ENCODE results near the gene CEL. TPM values are rescaled to one million over a fixed set of nuclear protein-coding genes. Genes with fewer than 3 reads are reported as not detected.
"Not testable (repeated sequence)": the region's sequence is repeated elsewhere in the genome, so short reads cannot be mapped to it uniquely, and the experiment has no call there.

CEL gene
- total RNA-seq, 4 donors from 2014 or later: 0.38 to 31.2 (median 8.4) TPM

DNA sequence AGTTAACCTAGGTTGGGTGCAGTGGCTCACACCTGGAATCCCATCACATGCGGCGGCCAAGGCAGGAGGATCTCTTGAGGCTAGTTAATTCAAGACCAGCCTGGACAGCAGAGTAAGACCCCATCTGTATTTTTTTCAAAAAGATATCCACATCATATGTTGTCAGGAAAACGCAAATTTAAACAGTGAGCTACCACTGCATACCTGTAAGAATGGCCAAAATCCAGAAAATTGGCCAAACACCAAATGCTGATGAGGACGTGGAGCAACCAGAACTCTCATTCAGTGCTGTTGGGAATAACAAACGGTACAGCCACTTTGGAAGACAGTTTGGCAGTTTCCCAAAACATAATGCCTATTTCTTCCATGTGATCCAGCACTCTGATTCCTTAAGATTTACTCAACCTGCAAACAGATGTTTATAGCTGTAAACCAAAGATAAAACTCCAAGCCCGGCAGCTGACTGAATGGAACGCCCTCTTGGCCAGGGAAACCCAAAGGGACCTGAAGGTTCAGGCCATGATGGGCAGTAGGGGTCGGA lies 12.4 kb downstream of the CEL start:
- WGBS, 2 donors: 58 to 63% methylated on average over 8 of the region's 8 CpGs
- DNase-seq (ENCODE audit: low spot score in 2 of 2): no peak
- intact Hi-C loops (cut with DNase I; ENCODE audit: low total_unique reads): no loop called here
- TF ChIP-seq POLR2A (IDR thresholded peaks at IDR 0.05): no peak
- TF ChIP-seq, protein P1, sequence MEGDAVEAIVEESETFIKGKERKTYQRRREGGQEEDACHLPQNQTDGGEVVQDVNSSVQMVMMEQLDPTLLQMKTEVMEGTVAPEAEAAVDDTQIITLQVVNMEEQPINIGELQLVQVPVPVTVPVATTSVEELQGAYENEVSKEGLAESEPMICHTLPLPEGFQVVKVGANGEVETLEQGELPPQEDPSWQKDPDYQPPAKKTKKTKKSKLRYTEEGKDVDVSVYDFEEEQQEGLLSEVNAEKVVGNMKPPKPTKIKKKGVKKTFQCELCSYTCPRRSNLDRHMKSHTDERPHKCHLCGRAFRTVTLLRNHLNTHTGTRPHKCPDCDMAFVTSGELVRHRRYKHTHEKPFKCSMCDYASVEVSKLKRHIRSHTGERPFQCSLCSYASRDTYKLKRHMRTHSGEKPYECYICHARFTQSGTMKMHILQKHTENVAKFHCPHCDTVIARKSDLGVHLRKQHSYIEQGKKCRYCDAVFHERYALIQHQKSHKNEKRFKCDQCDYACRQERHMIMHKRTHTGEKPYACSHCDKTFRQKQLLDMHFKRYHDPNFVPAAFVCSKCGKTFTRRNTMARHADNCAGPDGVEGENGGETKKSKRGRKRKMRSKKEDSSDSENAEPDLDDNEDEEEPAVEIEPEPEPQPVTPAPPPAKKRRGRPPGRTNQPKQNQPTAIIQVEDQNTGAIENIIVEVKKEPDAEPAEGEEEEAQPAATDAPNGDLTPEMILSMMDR (IDR thresholded peaks at IDR 0.05): no peak
- no peak overlapping the region for H3K4me3 ChIP-seq (ENCODE audit: low read depth, poor library complexity, severe bottlenecking)

- no peak for DNase-seq (ENCODE audit: low spot score in 2 of 2)
- TF ChIP-seq, protein P1 (IDR thresholded peaks at IDR 0.05): no peak
- TF ChIP-seq POLR2A (IDR thresholded peaks at IDR 0.05): no peak
- no peak overlapping the region for H3K4me3 ChIP-seq (ENCODE audit: low read depth, poor library complexity, severe bottlenecking)
- intact Hi-C loops (cut with DNase I; ENCODE audit: low total_unique reads): no loop called here
- WGBS, 2 donors: 74 to 76% methylated on average over 4 of the region's 4 CpGs
Observed at GRCh38 chr9:133075925-133076630, 14.3 kb downstream of the CEL start.

DNA sequence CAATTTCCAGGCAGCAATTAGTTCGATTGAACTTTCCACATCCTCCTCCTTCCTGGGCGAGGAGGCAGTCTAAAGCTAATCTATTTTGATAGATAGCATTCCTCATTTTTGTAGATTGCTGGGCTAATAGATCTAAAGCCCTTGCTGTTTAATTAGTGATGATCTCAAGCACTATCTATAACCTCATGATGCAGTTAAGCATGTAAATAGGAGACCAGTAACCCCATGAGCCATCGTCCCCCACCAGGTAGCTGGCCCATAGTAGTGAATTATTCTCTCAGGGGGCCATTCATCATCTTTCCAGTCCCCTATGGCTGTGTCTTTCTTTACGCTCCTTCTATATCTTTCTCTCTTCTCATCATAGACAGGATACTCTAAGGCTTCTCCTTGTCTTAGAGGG lies 14.9 kb downstream of the CEL start:
- TF ChIP-seq, protein P1 (IDR thresholded peaks at IDR 0.05): no peak
- no peak for TF ChIP-seq POLR2A (IDR thresholded peaks at IDR 0.05)
- intact Hi-C loops (cut with DNase I; ENCODE audit: low total_unique reads): no loop called here
- WGBS, 2 donors: 96 to 97% methylated on average over 4 of the region's 4 CpGs
- no peak overlapping the region for H3K4me3 ChIP-seq (ENCODE audit: low read depth, poor library complexity, severe bottlenecking)
- no peak for DNase-seq (ENCODE audit: low spot score in 2 of 2)

GRCh38 chr9:133078486-133078885 lies 16.7 kb downstream of the CEL start:
- no peak for TF ChIP-seq POLR2A (IDR thresholded peaks at IDR 0.05)
- TF ChIP-seq, protein P1 (IDR thresholded peaks at IDR 0.05): no peak
- DNase-seq (ENCODE audit: low spot score in 2 of 2): no peak
- H3K4me3 ChIP-seq (ENCODE audit: low read depth, poor library complexity, severe bottlenecking): no peak overlapping the region
- intact Hi-C loops (cut with DNase I; ENCODE audit: low total_unique reads): no loop called here
- whole genome bisulfite sequencing, 2 donors: 89 to 90% methylated on average over 13 to 14 of the region's 14 CpGs

- TF ChIP-seq, protein P1 (IDR thresholded peaks at IDR 0.05): no peak
- no peak for TF ChIP-seq POLR2A (IDR thresholded peaks at IDR 0.05)
- WGBS, 2 donors: 72 to 73% methylated on average over 7 of the region's 7 CpGs
- no peak for DNase-seq (ENCODE audit: low spot score in 2 of 2)
- intact Hi-C loops (cut with DNase I; ENCODE audit: low total_unique reads): no loop called here
- no peak overlapping the region for H3K4me3 ChIP-seq (ENCODE audit: low read depth, poor library complexity, severe bottlenecking)
Observed at GRCh38 chr9:133080161-133080560, 18.4 kb downstream of the CEL start.

- WGBS, 2 donors: 83 to 92% methylated on average over 10 of the region's 18 CpGs
- DNase-seq (ENCODE audit: low spot score in 2 of 2); H3K4me3 ChIP-seq (ENCODE audit: low read depth, poor library complexity, severe bottlenecking); intact Hi-C loops (cut with DNase I; ENCODE audit: low total_unique reads): not testable (repeated sequence)
Observed at GRCh38 chr9:133080786-133081779, 19.3 kb downstream of the CEL start.

DNA sequence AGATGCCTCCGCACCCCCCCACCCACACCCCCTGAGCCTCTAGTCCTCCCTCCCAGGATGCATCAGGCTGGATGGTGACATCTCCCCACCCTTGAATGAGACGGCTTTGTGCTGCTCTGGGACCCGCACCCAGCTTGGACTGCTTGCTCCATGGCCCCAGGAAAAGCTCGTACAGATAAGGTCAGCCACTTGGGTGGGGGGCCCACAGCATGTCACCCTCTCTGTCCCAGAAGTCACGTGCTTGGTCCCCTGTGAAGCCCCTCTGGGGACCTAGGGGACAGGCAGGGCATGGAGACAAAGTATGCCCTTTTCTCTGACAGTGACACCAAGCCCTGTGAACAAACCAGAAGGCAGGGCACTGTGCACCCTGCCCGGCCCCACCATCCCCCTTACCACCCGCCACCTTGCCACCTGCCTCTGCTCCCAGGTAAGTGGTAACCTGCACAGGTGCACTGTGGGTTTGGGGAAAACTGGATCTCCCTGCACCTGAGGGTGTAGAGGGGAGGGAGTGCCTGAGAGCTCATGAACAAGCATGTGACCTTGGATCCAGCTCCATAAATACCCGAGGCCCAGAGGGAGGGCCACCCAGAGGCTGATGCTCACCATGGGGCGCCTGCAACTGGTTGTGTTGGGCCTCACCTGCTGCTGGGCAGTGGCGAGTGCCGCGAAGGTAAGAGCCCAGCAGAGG lies 20.3 kb downstream of the CEL start:
- DNase-seq (ENCODE audit: low spot score in 2 of 2); H3K4me3 ChIP-seq (ENCODE audit: low read depth, poor library complexity, severe bottlenecking); intact Hi-C loops (cut with DNase I; ENCODE audit: low total_unique reads): not testable (repeated sequence)
- WGBS, 2 donors: 73 to 88% methylated on average over 5 to 7 of the region's 12 CpGs

- H3K4me3 ChIP-seq (ENCODE audit: low read depth, poor library complexity, severe bottlenecking); DNase-seq (ENCODE audit: low spot score in 2 of 2); intact Hi-C loops (cut with DNase I; ENCODE audit: low total_unique reads): not testable (repeated sequence)
- 42 to 70% methylated on average over 2 to 9 of the region's 9 CpGs for WGBS, 2 donors
Observed at GRCh38 chr9:133083688-133084087, 21.9 kb downstream of the CEL start.

Measured in lower leg skin (tissue), 4 donors.